GM12875 (cell line): Measurements from ENCODE around the gene PTCD3.

ENCODE experiments used
- H3K4me3 ChIP-seq: one replicate; pipeline ENCODE4 v1.5.1; 2011; ENCODE audit warnings: low read depth, low read length, control low read depth
- CTCF ChIP-seq: IDR thresholded peaks from 2 replicates; pipeline ENCODE4 v1.5.1; 2011; ENCODE audit warnings: low read depth, mild to moderate bottlenecking, control low read depth, inconsistent platforms, low read length, moderate library complexity, borderline replicate concordance; ENCODE audit not compliant: insufficient read depth

The PTCD3 gene

DNA sequence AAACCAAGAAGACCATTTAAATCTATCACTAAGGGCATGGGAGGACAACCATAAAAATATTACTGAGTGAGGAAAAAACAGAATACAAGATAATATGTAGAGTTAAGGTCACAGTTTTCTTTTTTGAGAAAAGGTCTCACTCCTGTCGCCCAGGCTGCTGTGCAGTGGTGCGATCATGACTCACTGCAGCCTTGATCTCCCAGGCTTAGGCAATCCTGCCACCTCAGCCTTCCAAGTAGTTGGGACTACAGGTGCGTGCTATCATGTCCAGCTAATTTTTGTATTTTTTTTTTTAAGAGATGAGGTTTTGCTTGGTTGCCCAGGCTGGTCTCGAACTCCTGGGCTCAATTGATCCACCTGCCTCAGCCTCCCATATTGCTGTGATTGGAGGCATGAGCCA, 24.3 kb upstream of the PTCD3 start:
- TF ChIP-seq CTCF, result no peak

GRCh38 chr2:86082756-86083155, 23.3 kb upstream of the PTCD3 start:
- H3K4me3 ChIP-seq, result no peak overlapping the region

More for the DNA sequence above, 24.3 kb upstream of the PTCD3 start:
- H3K4me3 ChIP-seq, result no peak overlapping the region

DNA sequence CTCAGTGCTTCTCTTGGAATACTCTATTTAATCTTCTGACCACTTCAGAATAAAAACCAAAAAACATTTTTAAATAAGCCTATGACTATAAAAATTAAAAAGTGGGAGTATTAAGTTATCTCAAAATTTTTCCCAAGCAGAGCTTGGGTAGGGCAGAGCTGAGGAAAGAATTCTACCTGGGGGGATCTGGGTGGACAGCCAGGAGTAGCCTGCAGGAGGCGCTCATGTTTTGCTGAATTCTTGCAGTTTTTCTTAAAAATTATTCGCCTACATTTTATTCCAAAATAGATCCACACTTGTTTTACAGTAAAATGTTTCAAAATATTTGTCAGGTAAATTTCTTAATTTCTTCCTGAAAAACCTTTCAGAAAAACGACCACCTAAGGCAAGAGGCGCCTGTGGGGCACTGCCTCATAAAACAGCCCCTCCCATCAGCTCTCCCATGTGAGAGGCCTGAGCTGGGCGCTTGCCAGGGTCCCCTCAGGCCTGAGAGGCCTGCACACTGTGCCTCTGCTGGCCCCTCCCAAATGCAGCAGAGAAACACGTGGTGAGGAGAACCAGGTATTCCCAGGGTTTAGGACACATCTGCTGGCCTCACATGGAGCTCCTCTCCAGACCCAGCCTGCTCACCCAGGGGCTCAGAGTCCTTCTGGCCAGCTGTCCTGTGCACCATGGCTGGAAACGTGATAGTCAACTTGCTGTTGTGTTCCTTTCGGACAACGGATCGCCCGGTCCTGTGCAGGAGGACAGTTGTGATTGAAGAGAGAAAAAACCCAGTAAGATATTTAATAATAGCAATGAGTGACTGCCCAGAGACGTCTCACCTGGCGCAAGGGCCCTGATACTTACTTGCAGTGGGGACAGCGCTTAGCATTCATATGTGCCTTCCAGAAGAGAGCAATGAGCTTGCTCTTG, 17.8 kb upstream of the PTCD3 start:
- no peak overlapping the region for H3K4me3 ChIP-seq
- TF ChIP-seq CTCF, result peak; percentile 44; the same call in 1 of the 2 replicates

More at GRCh38 chr2:86082756-86083155, 23.3 kb upstream of the PTCD3 start:
- TF ChIP-seq CTCF, result no peak

DNA sequence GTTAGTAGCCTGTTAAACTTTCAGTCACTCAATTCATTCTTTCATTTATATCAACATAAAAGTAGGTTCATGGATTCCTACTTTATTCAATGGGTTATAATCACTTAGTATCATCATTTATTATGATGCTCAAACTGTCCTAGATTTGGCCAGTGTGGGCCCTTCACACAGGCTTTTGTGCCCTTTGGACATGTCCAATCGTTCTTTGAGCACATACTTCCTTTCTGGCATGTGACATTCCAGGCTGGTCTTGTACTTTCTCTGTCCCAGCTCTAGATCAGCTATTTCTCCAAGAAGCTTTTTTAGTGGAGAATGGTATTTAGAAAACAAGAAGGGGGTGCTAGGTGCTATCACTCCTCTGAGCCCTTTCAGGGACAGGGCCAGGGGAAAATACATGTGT, 11.8 kb upstream of the PTCD3 start:
- TF ChIP-seq CTCF, result no peak

GRCh38 chr2:86097114-86097896, 8.7 kb upstream of the PTCD3 start:
- no peak for TF ChIP-seq CTCF
- H3K4me3 ChIP-seq, result no peak overlapping the region

More for the DNA sequence above, 11.8 kb upstream of the PTCD3 start:
- no peak overlapping the region for H3K4me3 ChIP-seq

GRCh38 chr2:86097913-86098312, 8.1 kb upstream of the PTCD3 start:
- no peak overlapping the region for H3K4me3 ChIP-seq
- TF ChIP-seq CTCF, result no peak
